Retinal pigment epithelial cell (primary cell): ENCODE measurements around the gene PREX1.
"Not testable (repeated sequence)": the region's sequence is repeated elsewhere in the genome, so short reads cannot be mapped to it uniquely, and the experiment has no call there.

ENCODE experiments used
- DNase-seq: peaks from one replicate; pipeline ENCODE4 v3.0.0-alpha.2; 2010; ENCODE audit warnings: low read depth
- H3K4me3 ChIP-seq: 2 replicates; pipeline ENCODE4 v1.5.1; 2011; ENCODE audit warnings: mild to moderate bottlenecking, low read length, control low read depth, moderate library complexity
- CTCF ChIP-seq: conservative IDR thresholded peaks from 2 replicates; pipeline ENCODE4 v1.5.1; 2011; ENCODE audit warnings: low read depth, low read length, control low read depth, inconsistent platforms

Gene PREX1

GRCh38 chr20:48831718-48832404, 4.1 kb upstream of the PREX1 start:
- H3K4me3 ChIP-seq = no peak overlapping the region
- peak; percentile 29 for DNase-seq
- TF ChIP-seq CTCF = no peak

- no peak for TF ChIP-seq CTCF
- DNase-seq = no peak
- no peak overlapping the region for H3K4me3 ChIP-seq
These were observed 3.1 kb upstream of the PREX1 start for GRCh38 chr20:48830826-48831318.

DNA sequence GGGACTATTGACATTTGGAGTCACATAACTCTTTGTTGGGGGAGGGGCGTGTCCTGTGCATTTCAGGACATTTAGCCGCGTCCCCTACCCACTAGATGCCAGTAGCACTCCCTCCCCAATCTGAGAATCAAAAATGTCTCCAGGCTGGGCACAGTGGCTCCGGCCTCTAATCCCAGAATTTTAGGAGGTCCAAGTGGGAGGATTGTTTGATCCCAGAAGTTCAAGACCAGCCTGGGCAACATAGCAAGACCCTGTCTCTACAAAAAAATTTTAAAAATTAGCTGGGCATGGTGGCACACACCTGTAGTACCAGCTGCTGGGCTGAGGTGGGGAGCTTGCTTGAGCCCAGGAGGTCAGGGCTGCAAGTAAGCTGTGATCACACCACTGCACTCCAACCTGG, 2.1 kb upstream of the PREX1 start:
- H3K4me3 ChIP-seq = no peak overlapping the region
- no peak for TF ChIP-seq CTCF
- DNase-seq = no peak

GRCh38 chr20:48828734-48829460, 1.1 kb upstream of the PREX1 start:
- no peak for TF ChIP-seq CTCF
- no peak for DNase-seq
- peak overlapping the region; percentile 48 for H3K4me3 ChIP-seq

GRCh38 chr20:48826883-48827771, 672 bp downstream of the PREX1 start:
- H3K4me3 ChIP-seq = peak overlapping the region; percentile 68
- TF ChIP-seq CTCF = no peak
- DNase-seq = no peak

- DNase-seq = not testable (repeated sequence)
- peak overlapping the region; percentile 68 for H3K4me3 ChIP-seq
These were observed 1.3 kb downstream of the PREX1 start for GRCh38 chr20:48826480-48826879.

DNA sequence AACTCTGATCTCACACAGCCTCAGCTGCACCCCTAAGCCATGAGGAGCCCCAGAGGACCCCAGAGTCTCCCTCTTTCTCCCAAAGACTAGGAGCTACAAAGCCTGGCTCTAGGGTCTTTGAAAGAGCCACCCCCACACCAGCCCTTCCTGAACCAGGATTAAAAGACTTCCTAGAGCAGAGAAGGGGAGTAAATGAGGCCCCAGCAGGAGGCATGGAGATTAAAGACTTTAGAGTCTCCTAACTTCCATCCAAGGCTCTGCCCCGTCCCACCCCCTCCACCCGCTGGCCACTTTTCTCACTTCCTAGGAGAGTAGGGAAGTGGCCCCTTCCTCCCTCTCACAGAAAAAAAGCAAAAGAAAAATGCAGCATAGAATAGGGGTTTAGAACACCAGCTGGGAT, 1.7 kb downstream of the PREX1 start:
- no peak overlapping the region for H3K4me3 ChIP-seq
- no peak for DNase-seq
- no peak for TF ChIP-seq CTCF
